HG02840 (cell line): Measurements from ENCODE around the gene SLC9C2.
"Not testable (repeated sequence)": the region's sequence is repeated elsewhere in the genome, so short reads cannot be mapped to it uniquely, and the experiment has no call there.

ENCODE experiments used
- ATAC-seq: cut with Tn5 transposase; IDR thresholded peaks from one replicate; pipeline ENCODE4 v1.9.1; 2021; ENCODE audit warnings: mild to moderate bottlenecking, moderate library complexity, moderate number of reproducible peaks; ENCODE audit not compliant: unreplicated experiment, low FRiP score

The SLC9C2 gene

DNA sequence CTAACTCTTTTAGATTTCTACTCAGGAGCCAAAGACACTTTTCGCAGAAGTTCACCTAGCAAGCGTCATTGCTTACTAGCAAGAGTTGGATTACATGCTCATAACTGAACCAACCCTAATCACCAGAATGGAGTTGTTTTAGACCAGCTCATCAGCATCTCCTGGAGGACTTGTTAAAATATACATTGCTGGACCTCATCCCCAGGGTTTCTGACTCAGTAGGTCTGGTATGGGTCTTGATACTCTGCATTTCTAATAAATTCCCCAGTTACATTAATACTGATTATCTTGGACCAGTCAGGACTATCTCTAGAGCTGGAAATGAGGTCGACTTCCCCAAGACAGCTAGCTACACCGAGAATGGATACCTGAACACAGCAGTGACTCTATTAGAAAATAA lies 135.4 kb downstream of the SLC9C2 start:
- ATAC-seq, result no peak

DNA sequence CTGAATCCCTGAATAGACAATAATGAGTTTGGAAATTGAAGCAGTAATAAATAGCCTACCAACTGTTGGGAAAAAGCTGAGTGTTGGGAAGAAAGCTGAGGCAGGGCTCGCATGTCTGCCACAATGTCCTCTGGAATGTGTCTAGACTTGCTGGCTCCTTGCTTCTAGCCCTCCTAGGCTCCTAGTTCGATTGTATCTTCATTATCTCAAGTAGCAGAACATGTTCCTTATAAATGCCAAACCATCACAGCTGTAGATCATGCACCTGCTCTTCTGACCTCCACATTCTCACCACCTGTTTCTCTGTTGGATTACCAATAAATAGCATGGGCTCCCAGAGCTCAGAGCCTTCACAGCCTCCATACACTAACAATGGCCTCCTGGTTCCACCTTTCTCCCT lies 138.7 kb downstream of the SLC9C2 start:
- ATAC-seq, result not testable (repeated sequence)

DNA sequence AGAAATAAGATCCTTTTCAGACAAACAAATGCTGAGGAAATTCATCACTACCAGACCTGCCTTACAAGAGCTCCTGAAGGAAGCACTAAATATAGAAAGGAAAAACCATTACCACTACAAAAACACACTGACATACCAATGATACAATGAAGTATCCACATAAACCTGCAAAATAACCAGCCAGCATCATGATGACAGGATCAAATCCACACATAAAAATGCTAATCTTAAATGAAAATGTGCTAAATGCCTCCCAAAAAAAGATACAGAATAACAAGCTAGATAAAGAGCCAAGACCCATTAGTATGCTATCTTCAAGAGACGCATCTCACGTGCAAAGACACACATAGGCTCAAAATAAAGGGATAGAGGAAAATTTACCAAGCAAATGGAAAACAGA lies 140.2 kb downstream of the SLC9C2 start:
- not testable (repeated sequence) for ATAC-seq

DNA sequence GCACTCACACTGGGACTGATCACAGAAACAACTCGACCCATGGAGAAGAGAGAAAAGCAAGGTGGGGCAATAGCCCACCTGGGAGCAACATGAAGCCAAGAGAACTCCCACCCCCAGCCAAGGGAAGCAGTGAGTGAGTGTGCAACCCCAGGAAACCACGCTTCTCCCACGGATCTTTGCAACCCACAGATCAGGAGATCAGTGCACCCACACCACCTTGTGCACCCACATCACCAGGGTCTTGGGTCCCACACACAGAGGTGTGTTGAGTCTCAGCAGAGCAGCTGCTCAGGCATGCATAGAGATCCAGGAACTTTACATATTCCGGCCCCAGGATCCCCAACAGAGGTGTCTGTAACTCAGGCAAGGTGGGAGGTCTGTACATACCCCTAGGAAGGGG lies 143.0 kb downstream of the SLC9C2 start:
- ATAC-seq, result no peak

DNA sequence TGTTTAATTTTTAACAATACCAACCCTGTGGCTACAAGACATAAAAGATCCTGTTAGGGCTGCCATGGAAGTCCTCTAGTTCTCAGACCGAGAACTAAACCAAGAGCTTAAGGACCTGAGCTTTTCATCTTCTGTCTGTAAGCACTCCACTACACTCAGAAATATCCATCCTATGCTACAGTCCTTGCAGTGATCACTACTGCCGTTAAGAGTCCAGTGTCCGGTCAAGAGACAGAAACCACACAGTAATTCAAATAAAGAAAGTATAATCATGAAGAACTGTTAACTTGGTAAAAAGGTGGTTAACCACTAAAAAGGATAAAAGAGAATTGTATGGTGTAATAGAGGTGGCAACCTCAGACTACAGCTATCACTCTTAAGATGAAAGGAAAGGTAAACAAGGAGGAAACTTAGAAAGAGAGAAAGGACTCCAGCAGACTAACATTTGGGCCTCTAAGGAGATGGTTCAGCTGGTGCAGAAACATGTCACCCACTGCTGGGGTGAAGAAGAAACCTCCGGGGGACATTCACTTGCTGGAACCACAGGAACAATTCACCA lies 147.8 kb downstream of the SLC9C2 start:
- no peak for ATAC-seq

DNA sequence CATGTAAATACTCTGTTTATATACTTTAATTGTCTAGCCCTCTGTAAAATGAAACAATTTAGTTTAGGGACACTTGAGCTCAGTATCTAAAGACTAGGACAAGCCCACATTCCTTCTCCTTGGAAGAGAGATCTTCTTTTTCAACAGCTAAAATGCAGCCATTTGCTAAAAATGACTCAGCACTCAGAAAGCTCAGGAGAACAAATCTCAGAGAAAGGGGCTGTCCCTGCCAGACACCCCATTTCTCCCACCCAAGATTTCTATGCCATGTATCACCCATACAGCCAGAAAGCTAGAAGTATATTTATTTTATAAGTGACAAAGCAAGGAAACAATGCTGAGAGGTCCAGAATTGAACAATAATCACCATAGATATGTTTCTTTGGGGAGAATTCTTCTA lies 148.9 kb downstream of the SLC9C2 start:
- no peak for ATAC-seq

DNA sequence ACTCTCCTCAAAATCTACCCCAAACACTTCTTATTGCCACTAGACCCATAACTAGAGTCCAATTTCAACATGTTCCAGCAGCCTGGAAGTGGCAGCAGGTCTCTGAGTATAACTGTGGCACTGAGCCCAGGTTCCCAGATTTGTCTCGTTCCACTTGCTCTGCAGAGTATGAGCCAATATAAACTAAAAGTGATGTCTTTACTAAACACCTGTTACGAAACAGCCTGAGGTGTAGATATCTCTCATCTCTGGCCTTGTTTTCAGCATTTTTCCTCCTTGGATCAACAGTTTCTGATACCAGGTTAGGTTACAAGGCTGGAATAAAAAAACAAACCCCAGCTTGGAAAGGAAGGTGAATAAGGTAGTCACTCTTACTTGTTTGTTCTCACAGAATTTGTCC lies 150.9 kb downstream of the SLC9C2 start:
- no peak for ATAC-seq
